Measurements from ENCODE around the gene NEDD4L. TPM values are rescaled to one million over a fixed set of nuclear protein-coding genes. Genes with fewer than 3 reads are reported as not detected.

Gene NEDD4L
- total and polyA plus RNA-seq, 4 donors: 10.2 to 20.3 (median 13.2) TPM

- WGBS: 85% methylated on average over 3 of the region's 3 CpGs
- TF ChIP-seq TAF1 (conservative IDR thresholded peaks at IDR 0.05): no peak
- no peak for TF ChIP-seq NR2F2 (IDR thresholded peaks at IDR 0.05)
- TF ChIP-seq HNF4A (conservative IDR thresholded peaks at IDR 0.05): no peak
- TF ChIP-seq RAD21 (IDR thresholded peaks at IDR 0.05): no peak
- TF ChIP-seq RXRA (IDR thresholded peaks at IDR 0.05): no peak
- TF ChIP-seq FOXA2 (IDR thresholded peaks at IDR 0.05): no peak
- TF ChIP-seq MAX (IDR thresholded peaks at IDR 0.05): no peak
- TF ChIP-seq ATF3 (IDR thresholded peaks at IDR 0.05): no peak
- TF ChIP-seq FOXA1 (IDR thresholded peaks at IDR 0.05): no peak
- no peak for TF ChIP-seq YY1 (IDR thresholded peaks at IDR 0.05)
- no peak for TF ChIP-seq JUND (IDR thresholded peaks at IDR 0.05)
- TF ChIP-seq, protein P1, sequence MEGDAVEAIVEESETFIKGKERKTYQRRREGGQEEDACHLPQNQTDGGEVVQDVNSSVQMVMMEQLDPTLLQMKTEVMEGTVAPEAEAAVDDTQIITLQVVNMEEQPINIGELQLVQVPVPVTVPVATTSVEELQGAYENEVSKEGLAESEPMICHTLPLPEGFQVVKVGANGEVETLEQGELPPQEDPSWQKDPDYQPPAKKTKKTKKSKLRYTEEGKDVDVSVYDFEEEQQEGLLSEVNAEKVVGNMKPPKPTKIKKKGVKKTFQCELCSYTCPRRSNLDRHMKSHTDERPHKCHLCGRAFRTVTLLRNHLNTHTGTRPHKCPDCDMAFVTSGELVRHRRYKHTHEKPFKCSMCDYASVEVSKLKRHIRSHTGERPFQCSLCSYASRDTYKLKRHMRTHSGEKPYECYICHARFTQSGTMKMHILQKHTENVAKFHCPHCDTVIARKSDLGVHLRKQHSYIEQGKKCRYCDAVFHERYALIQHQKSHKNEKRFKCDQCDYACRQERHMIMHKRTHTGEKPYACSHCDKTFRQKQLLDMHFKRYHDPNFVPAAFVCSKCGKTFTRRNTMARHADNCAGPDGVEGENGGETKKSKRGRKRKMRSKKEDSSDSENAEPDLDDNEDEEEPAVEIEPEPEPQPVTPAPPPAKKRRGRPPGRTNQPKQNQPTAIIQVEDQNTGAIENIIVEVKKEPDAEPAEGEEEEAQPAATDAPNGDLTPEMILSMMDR (IDR thresholded peaks at IDR 0.05; ENCODE audit: low read depth, low read length, missing input control): no peak
- no peak for TF ChIP-seq REST (IDR thresholded peaks at IDR 0.05)
- TF ChIP-seq GABPA (IDR thresholded peaks at IDR 0.05 in 1 of 2, conservative IDR thresholded peaks at IDR 0.05 in 1 of 2): no peak
- TF ChIP-seq EGR1 (IDR thresholded peaks at IDR 0.05; ENCODE audit: low read depth in 2 of 2): no peak
Observed at GRCh38 chr18:58204776-58205442, 160.9 kb downstream of the NEDD4L start.

GRCh38 chr18:58205443-58206160, 161.6 kb downstream of the NEDD4L start:
- WGBS: 97% methylated on average over 6 of the region's 6 CpGs
- Histone ChIP-seq H3K27ac (ENCODE audit: low read depth in 1 of 2, low read length in 2 of 2) (no peak overlapping the region), H3K9me3 (ENCODE audit: control insufficient read depth in 4 of 4, low read length in 3 of 4) (no peaks in the 10 kb centered on the region), H3K4me1 (ENCODE audit: control insufficient read depth in 4 of 4, insufficient read depth in 4 of 4, low read length in 3 of 4) (peaks cover 4 to 16% (median 10%) of the 10 kb centered on the region in 4 donors), H3K27me3 (ENCODE audit: control insufficient read depth in 4 of 4, insufficient read depth in 4 of 4, low read length in 3 of 4) (no peaks in the 10 kb centered on the region), H3K9ac (ENCODE audit: low read depth in 1 of 2, low read length in 2 of 2) (no peak overlapping the region), H3K4me3 (ENCODE audit: low read depth in 1 of 3, low read length in 3 of 3) (no peak overlapping the region), H3K36me3 (ENCODE audit: control insufficient read depth in 4 of 4, insufficient read depth in 3 of 4, low read depth in 1 of 4, low read length in 3 of 4) (no peaks in the 10 kb centered on the region)
- no peak for TF ChIP-seq FOXA1 (IDR thresholded peaks at IDR 0.05)
- no peak for TF ChIP-seq REST (IDR thresholded peaks at IDR 0.05)
- no peak for TF ChIP-seq TAF1 (conservative IDR thresholded peaks at IDR 0.05)
- TF ChIP-seq SP1 (IDR thresholded peaks at IDR 0.05): no peak
- TF ChIP-seq NR2F2 (IDR thresholded peaks at IDR 0.05): no peak
- no peak for TF ChIP-seq JUND (IDR thresholded peaks at IDR 0.05)
- no peak for TF ChIP-seq FOXA2 (IDR thresholded peaks at IDR 0.05)
- no peak for TF ChIP-seq ATF3 (IDR thresholded peaks at IDR 0.05)
- no peak for TF ChIP-seq RAD21 (IDR thresholded peaks at IDR 0.05)
- TF ChIP-seq, protein P1 (IDR thresholded peaks at IDR 0.05; ENCODE audit: low read depth, low read length, missing input control): no peak
- no peak for TF ChIP-seq HNF4A (conservative IDR thresholded peaks at IDR 0.05)
- DNase-seq (ENCODE audit: low spot score): no peak

More at GRCh38 chr18:58204776-58205442, 160.9 kb downstream of the NEDD4L start:
- DNase-seq (ENCODE audit: low spot score): no peak
- Histone ChIP-seq H3K27me3 (ENCODE audit: control insufficient read depth in 4 of 4, insufficient read depth in 4 of 4, low read length in 3 of 4) (no peaks in the 10 kb centered on the region), H3K27ac (ENCODE audit: low read depth in 1 of 2, low read length in 2 of 2) (no peak overlapping the region), H3K4me1 (ENCODE audit: control insufficient read depth in 4 of 4, insufficient read depth in 4 of 4, low read length in 3 of 4) (peaks cover 4 to 16% (median 10%) of the 10 kb centered on the region in 4 donors), H3K4me3 (ENCODE audit: low read depth in 1 of 3, low read length in 3 of 3) (no peak overlapping the region), H3K9me3 (ENCODE audit: control insufficient read depth in 4 of 4, low read length in 3 of 4) (no peaks in the 10 kb centered on the region), H3K9ac (ENCODE audit: low read depth in 1 of 2, low read length in 2 of 2) (no peak overlapping the region), H3K36me3 (ENCODE audit: control insufficient read depth in 4 of 4, insufficient read depth in 3 of 4, low read depth in 1 of 4, low read length in 3 of 4) (no peaks in the 10 kb centered on the region)

All from liver (tissue), 9 donors.